ENCODE measurements around the gene SLC18A2.

DNA sequence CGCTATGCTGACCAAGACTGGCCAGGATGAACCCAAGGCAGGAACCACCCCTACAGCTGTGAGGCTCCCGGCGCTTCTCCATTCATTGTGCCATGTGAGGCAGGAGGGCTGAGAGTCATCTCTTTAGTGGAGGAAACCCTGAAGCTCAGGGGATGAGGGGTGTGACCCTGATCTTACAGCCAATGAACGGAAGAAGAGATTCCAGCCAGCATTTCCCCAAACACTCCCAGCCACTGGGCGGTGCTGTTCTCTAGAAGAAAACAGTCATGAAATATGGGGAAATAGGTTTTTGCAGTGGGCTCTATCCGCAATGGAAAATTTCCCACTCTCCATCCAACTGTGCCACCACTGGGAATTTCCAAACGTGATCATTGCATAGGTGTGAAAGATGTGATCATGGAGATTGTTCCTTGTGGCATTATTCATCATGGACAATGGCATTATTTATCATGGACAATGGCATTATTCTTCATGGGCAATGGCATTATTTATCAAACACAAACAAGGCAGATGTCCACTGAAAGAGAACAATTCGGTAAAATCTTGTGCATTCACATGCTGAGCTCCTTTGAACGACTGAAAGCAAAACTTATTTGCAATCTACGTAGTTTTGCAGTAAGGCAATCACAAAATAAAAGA, 14.0 kb upstream of the SLC18A2 start:
- TF ChIP-seq, protein P1, sequence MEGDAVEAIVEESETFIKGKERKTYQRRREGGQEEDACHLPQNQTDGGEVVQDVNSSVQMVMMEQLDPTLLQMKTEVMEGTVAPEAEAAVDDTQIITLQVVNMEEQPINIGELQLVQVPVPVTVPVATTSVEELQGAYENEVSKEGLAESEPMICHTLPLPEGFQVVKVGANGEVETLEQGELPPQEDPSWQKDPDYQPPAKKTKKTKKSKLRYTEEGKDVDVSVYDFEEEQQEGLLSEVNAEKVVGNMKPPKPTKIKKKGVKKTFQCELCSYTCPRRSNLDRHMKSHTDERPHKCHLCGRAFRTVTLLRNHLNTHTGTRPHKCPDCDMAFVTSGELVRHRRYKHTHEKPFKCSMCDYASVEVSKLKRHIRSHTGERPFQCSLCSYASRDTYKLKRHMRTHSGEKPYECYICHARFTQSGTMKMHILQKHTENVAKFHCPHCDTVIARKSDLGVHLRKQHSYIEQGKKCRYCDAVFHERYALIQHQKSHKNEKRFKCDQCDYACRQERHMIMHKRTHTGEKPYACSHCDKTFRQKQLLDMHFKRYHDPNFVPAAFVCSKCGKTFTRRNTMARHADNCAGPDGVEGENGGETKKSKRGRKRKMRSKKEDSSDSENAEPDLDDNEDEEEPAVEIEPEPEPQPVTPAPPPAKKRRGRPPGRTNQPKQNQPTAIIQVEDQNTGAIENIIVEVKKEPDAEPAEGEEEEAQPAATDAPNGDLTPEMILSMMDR (IDR thresholded peaks at IDR 0.05): peak in 2 of 4 experiments; percentile 7 to 18
- no peak for TF ChIP-seq POLR2A (IDR thresholded peaks at IDR 0.05)

Measured in prostate gland (tissue), 2 donors.